Prostate gland (tissue), 2 donors: ENCODE measurements around the gene CSF2RB. TPM values are rescaled to one million over a fixed set of nuclear protein-coding genes. Genes with fewer than 3 reads are reported as not detected.

Experiments used
- DNase-seq: peaks from one replicate; pipeline ENCODE4 v3.0.0-alpha.2; 2019; ENCODE audit warnings: low spot score
- H3K27ac ChIP-seq, 2 donors: fragments of 200-600 bp; sonication (generic); 2 replicates each; pipeline ENCODE4 v1.5.1; 2017 to 2019
- H3K27me3 ChIP-seq: fragments of 200-600 bp; sonication (generic); replicated peaks from 2 replicates; pipeline ENCODE4 v1.5.1; 2019; ENCODE audit not compliant: insufficient read depth
- H3K36me3 ChIP-seq, 2 donors: fragments of 200-600 bp; sonication (generic); 1 replicate in 1 of 2; 2 replicates in 1 of 2; pipeline versions ENCODE4 v1.5.1 to v1.8.1; 2017 to 2019
- H3K4me1 ChIP-seq: fragments of 200-600 bp; sonication (generic); replicated peaks from 2 replicates; pipeline ENCODE4 v1.5.1; 2019
- H3K4me3 ChIP-seq, 2 donors: fragments of 200-600 bp; sonication (generic); 2 replicates each; pipeline ENCODE4 v1.5.1; 2017 to 2019
- H3K9me3 ChIP-seq: fragments of 200-600 bp; sonication (generic); 2 replicates; pipeline ENCODE4 v1.5.1; 2017
- POLR2A ChIP-seq: fragments of 450-650 bp; IDR thresholded peaks from one replicate; pipeline ENCODE4 v1.6.1; 2016; ENCODE audit warnings: antibody characterized with exemption, mild to moderate bottlenecking
- POLR2AphosphoS5 ChIP-seq: sonication (generic); formaldehyde crosslinking; IDR thresholded peaks from one replicate; pipeline ENCODE4 v1.6.1; 2017; ENCODE audit warnings: antibody characterized with exemption
- WGBS: methylation state at CpG from one replicate; pipeline ENCODE4 v1.1.5; 2018; 5-methylcytosine and 5-hydroxymethylcytosine counted together
- intact Hi-C: fragments of 100-400 bp; cut with DNase I; formaldehyde crosslinking; loops from one replicate; pipeline ENCODE4 v1.14.2; 2022
- total RNA-seq, 2 donors: library from RNA; depleted of rRNA; stranded (reverse); fragments of >200 nt; gene quantifications; one replicate each; pipeline ENCODE4 v1.1.0, GENCODE V29; 2016
- TF ChIP-seq, protein P1 (sequence below), 4 experiments: fragments of 200-600 bp in 2 of 4; fragments of 450-650 bp in 2 of 4; sonication (generic) in 2 of 4; IDR thresholded peaks; 1 replicate in 3 of 4; 2 replicates in 1 of 4; pipeline ENCODE4 v1.5.1; 2016 to 2019; ENCODE audit warnings: antibody characterized with exemption in 4 of 4, mild to moderate bottlenecking in 2 of 4, moderate library complexity in 2 of 4

The CSF2RB gene
- total RNA-seq, 2 donors from 2014 or later = 1.1 to 3.2 TPM

DNA sequence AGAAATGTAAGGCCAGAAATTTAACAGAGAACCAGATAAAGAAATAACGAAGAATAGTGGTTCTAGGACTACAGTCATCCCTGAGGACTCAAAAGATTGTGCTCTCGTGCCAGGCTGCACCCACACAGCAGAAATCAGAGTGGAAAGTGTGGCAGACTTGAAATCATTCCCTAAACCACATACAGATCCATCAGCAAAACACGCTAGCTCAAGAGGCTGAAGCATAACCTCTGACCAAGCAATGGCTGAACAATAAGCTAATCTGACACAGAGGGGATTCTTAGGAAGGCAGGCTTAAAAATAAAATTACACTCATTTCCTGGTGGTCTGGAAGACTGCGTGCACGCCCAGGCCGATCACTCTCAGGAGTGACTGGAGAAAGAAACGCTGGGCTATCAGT is 33.7 kb upstream of the CSF2RB start:
- TF ChIP-seq, protein P1, sequence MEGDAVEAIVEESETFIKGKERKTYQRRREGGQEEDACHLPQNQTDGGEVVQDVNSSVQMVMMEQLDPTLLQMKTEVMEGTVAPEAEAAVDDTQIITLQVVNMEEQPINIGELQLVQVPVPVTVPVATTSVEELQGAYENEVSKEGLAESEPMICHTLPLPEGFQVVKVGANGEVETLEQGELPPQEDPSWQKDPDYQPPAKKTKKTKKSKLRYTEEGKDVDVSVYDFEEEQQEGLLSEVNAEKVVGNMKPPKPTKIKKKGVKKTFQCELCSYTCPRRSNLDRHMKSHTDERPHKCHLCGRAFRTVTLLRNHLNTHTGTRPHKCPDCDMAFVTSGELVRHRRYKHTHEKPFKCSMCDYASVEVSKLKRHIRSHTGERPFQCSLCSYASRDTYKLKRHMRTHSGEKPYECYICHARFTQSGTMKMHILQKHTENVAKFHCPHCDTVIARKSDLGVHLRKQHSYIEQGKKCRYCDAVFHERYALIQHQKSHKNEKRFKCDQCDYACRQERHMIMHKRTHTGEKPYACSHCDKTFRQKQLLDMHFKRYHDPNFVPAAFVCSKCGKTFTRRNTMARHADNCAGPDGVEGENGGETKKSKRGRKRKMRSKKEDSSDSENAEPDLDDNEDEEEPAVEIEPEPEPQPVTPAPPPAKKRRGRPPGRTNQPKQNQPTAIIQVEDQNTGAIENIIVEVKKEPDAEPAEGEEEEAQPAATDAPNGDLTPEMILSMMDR (IDR thresholded peaks at IDR 0.05) = no peak
- Histone ChIP-seq H3K27me3 (peaks cover 2% of the 10 kb centered on the region), H3K36me3 (no peaks in the 10 kb centered on the region), H3K4me3 (no peak overlapping the region), H3K27ac (no peak overlapping the region), H3K4me1 (no peaks in the 10 kb centered on the region), H3K9me3 (no peaks in the 10 kb centered on the region)
- no peak for DNase-seq
- 88% methylated on average over 7 of the region's 7 CpGs for WGBS
- intact Hi-C loops = no loop called here

DNA sequence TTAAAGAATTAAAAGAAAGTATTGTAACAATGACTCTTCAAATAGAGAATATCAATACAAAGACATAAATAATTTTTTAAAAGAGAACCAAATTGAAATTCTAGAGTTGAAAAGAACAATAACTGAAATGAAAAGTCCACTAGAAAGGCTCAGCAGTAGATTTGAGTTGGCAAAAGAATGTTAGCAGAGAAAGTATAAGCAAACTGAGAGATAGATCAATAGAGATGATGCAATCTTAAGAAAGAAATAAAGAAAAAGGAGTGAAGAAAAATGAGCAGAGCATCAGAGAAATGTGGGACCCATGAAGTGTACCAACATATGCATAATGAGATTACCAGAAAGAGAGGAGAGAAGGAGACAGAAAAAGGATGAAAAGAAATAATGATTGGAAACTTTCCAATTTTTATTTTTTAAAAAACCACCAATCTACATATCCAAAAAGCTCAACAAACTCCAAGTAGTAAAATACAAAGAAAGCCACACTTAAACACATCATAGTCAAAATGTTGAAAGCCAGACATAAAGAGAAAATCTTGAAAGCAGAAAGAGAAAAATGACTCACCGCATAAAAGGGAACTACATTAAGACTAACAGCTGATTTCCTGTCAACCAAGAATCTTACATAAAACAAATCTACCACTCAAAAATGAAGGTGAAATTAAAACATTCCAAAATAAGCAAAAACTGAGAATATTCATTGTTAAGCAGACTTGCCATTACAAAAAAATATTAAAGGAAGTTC is 31.8 kb upstream of the CSF2RB start:
- 94% methylated on average over 1 of the region's 1 CpG for WGBS
- no peaks in the 10 kb centered on the region for H3K9me3 ChIP-seq
- H3K27ac ChIP-seq = no peak overlapping the region
- H3K27me3 ChIP-seq = peaks cover 2% of the 10 kb centered on the region
- intact Hi-C loops = no loop called here
- TF ChIP-seq, protein P1 (IDR thresholded peaks at IDR 0.05) = no peak
- TF ChIP-seq POLR2A (no peak), POLR2AphosphoS5 (no peak)
- no peak overlapping the region for H3K4me3 ChIP-seq
- H3K36me3 ChIP-seq = no peaks in the 10 kb centered on the region
- no peaks in the 10 kb centered on the region for H3K4me1 ChIP-seq
- DNase-seq = no peak

DNA sequence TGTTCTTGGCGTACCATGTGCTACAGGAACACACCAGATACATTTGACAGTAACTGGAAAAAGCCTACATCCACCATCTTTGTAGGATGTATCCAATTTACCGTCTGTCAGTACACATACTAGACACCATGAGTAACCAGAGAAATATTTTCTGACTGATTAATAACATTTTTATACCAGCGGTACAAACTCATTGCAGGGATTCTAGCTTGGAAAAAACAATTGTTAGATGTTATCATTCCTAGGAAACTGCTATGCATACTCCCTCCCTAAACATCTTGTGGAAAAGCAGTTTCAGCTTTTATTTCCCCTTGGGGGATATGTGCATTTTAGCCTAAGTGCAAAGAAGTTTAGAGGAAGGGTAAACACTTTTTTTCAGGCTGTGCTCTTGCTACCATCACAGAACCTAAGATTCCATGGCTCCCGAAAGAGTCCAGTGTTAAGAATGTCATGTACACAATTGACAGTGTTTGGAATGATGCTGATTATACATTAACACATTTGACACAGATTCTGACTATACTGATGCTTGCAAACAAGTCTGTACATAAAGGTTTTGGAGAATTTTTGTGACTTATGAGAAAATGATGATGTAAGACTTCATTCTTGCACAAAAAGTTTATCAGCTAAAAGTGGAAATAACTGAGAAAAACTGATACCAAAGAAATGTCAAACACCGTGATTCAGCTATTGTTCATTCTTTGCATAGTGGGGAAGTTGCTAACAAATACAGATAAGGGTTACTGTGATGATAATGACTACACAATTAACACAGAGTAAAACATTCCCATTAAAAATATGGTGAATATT is 28.9 kb upstream of the CSF2RB start:
- intact Hi-C loops = no loop called here
- Histone ChIP-seq H3K4me1 (no peaks in the 10 kb centered on the region), H3K27ac (no peak overlapping the region), H3K36me3 (no peaks in the 10 kb centered on the region), H3K4me3 (no peak overlapping the region), H3K27me3 (no peaks in the 10 kb centered on the region), H3K9me3 (no peaks in the 10 kb centered on the region)
- TF ChIP-seq, protein P1 (IDR thresholded peaks at IDR 0.05) = no peak
- no peak for TF ChIP-seq POLR2AphosphoS5
- TF ChIP-seq POLR2A = no peak
- no peak for DNase-seq
- 66% methylated on average over 5 of the region's 5 CpGs for WGBS

DNA sequence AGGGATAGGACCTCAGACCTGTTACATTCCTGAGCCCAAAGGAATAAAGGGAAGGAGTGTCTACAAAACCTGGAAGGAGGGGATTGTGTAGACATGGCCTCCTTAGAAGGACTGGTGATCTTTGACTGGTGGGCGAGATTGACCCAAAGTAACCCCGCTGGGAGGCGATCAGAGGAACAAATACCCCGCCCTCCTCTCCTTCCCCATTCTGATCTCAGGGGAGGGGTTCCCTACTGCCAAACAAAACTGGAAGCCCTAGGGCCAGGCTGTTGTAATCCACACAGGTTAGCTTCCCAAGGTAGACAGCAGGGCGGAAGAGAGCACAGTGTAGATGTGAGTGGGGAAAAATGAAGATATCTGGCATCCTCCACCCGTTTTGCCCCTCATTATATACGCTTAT is 28.0 kb upstream of the CSF2RB start:
- TF ChIP-seq POLR2A (no peak), POLR2AphosphoS5 (no peak)
- TF ChIP-seq, protein P1 (IDR thresholded peaks at IDR 0.05) = no peak
- no peak for DNase-seq
- H3K27me3 ChIP-seq = no peaks in the 10 kb centered on the region
- H3K9me3 ChIP-seq = no peaks in the 10 kb centered on the region
- no peaks in the 10 kb centered on the region for H3K36me3 ChIP-seq
- no peak overlapping the region for H3K4me3 ChIP-seq
- H3K4me1 ChIP-seq = no peaks in the 10 kb centered on the region
- WGBS = 78% methylated on average over 7 of the region's 7 CpGs
- intact Hi-C loops = no loop called here
- H3K27ac ChIP-seq = no peak overlapping the region

DNA sequence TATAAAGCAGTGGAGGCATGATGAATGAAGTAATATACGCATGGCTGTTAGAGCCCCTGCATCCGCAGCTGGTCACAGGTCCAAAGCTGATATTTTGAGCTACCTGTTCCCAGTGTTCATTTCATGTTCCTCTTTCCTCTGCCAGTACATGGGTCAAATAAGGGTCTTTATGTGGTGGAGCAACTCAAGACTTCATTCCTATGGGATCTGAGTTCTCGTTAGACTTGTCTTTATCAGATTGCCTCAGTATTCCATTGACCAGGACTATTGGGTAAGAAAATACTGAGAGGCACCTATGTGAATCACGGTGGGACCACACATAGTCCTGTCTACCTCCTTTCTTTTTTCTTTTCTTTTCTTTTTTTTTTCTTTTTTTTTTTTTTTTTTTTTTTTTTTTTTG is 27.4 kb upstream of the CSF2RB start:
- 91% methylated on average over 4 of the region's 4 CpGs for WGBS
- TF ChIP-seq, protein P1 (IDR thresholded peaks at IDR 0.05) = no peak
- TF ChIP-seq POLR2A (no peak), POLR2AphosphoS5 (no peak)
- no peak overlapping the region for H3K4me3 ChIP-seq

More for the DNA sequence above, 27.4 kb upstream of the CSF2RB start:
- intact Hi-C loops = no loop called here
- Histone ChIP-seq H3K27me3 (no peaks in the 10 kb centered on the region), H3K4me1 (no peaks in the 10 kb centered on the region), H3K36me3 (no peaks in the 10 kb centered on the region), H3K27ac (no peak overlapping the region), H3K9me3 (no peaks in the 10 kb centered on the region)
- DNase-seq = no peak
